Thyroid gland (tissue), 4 donors: Measurements from ENCODE around the gene PHTF1.

ENCODE experiments used
- POLR2A ChIP-seq, 2 donors: fragments of 450-650 bp; IDR thresholded peaks; one replicate each; pipeline ENCODE4 v1.6.1; 2017; ENCODE audit warnings: antibody characterized with exemption in 2 of 2, mild to moderate bottlenecking in 2 of 2, moderate library complexity in 1 of 2
- TF ChIP-seq, protein P1 (sequence below), 6 experiments: fragments of 200-600 bp in 3 of 6; fragments of 450-650 bp in 3 of 6; sonication (generic) in 3 of 6; IDR thresholded peaks; one replicate each; pipeline ENCODE4 v1.5.1; 2016 to 2019; ENCODE audit warnings: antibody characterized with exemption in 6 of 6, mild to moderate bottlenecking in 2 of 6, inconsistent platforms in 1 of 6, moderate library complexity in 1 of 6

DNA sequence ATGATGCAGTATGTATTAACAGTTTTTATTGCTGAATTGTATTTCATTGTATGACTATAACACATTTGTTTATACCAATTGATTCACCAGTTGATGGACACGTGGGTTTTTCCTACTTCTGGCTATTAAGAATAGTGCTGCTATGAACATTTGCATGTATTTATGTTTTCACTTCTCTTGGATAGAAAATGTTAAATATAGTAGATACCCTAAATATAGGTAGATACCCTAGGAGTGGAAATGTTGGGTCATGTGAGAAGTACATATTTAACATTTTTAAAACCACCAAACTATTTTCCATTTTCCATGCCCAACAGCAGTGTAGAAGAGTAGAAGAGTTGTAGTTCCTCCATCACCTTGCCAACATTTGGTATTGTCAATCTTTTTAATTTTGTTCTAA lies 7.8 kb downstream of the PHTF1 start:
- TF ChIP-seq, protein P1, sequence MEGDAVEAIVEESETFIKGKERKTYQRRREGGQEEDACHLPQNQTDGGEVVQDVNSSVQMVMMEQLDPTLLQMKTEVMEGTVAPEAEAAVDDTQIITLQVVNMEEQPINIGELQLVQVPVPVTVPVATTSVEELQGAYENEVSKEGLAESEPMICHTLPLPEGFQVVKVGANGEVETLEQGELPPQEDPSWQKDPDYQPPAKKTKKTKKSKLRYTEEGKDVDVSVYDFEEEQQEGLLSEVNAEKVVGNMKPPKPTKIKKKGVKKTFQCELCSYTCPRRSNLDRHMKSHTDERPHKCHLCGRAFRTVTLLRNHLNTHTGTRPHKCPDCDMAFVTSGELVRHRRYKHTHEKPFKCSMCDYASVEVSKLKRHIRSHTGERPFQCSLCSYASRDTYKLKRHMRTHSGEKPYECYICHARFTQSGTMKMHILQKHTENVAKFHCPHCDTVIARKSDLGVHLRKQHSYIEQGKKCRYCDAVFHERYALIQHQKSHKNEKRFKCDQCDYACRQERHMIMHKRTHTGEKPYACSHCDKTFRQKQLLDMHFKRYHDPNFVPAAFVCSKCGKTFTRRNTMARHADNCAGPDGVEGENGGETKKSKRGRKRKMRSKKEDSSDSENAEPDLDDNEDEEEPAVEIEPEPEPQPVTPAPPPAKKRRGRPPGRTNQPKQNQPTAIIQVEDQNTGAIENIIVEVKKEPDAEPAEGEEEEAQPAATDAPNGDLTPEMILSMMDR (IDR thresholded peaks at IDR 0.05): no peak
- TF ChIP-seq POLR2A (IDR thresholded peaks at IDR 0.05): no peak
